Natural killer cell (primary cell): ENCODE data around the gene FLII. TPM values are rescaled to one million over a fixed set of nuclear protein-coding genes. Genes with fewer than 3 reads are reported as not detected.

Experiments
- ATAC-seq, 3 donors: fragments of 150-1000 bp in 2 of 3; fragments of 200-7000 bp in 1 of 3; cut with Tn5 transposase; 1 replicate in 1 of 3; 2 replicates in 2 of 3; pipeline ENCODE4 v1.10.0; 2021; ENCODE audit warnings: mild to moderate bottlenecking in 2 of 3, moderate library complexity in 2 of 3
- DNase-seq, 2 donors: peaks; one replicate each; pipeline versions ENCODE4 v3.0.0 to v3.0.0-alpha.2; 2013 to 2021; ENCODE audit warnings: mixed read lengths in 1 of 2
- H3K27ac ChIP-seq: one replicate; pipeline ENCODE4 v1.5.1; 2013; ENCODE audit warnings: mild to moderate bottlenecking, low read length
- H3K27me3 ChIP-seq: one replicate; pipeline ENCODE4 v1.6.1; 2013; ENCODE audit warnings: low read length; ENCODE audit not compliant: control insufficient read depth, insufficient read depth
- H3K36me3 ChIP-seq: one replicate; pipeline ENCODE4 v1.6.1; 2013; ENCODE audit warnings: low read length; ENCODE audit not compliant: control insufficient read depth, insufficient read depth
- H3K4me1 ChIP-seq: one replicate; pipeline ENCODE4 v1.6.1; 2013; ENCODE audit warnings: low read length; ENCODE audit not compliant: control insufficient read depth, insufficient read depth
- H3K4me3 ChIP-seq: one replicate; pipeline ENCODE4 v1.5.1; 2013; ENCODE audit warnings: low read length
- H3K9me3 ChIP-seq: one replicate; pipeline ENCODE4 v1.6.1; 2013; ENCODE audit warnings: low read length; ENCODE audit not compliant: control insufficient read depth, insufficient read depth
- H3K27ac Mint-ChIP-seq, 2 donors: one replicate each; pipeline ENCODE4 v1.8.0; 2022; ENCODE audit warnings: mild to moderate bottlenecking in 2 of 2, mixed read lengths in 2 of 2, moderate library complexity in 1 of 2
- H3K27me3 Mint-ChIP-seq, 2 donors: one replicate each; pipeline ENCODE4 v1.8.0; 2022; ENCODE audit warnings: low read depth in 2 of 2, mixed read lengths in 2 of 2
- H3K36me3 Mint-ChIP-seq: one replicate; pipeline ENCODE4 v1.8.0; 2022; ENCODE audit warnings: mixed read lengths
- H3K4me1 Mint-ChIP-seq, 2 donors: one replicate each; pipeline ENCODE4 v1.8.0; 2022; ENCODE audit warnings: mixed read lengths in 2 of 2
- H3K4me3 Mint-ChIP-seq: one replicate; pipeline ENCODE4 v1.8.0; 2022; ENCODE audit warnings: mild to moderate bottlenecking, moderate library complexity, mixed read lengths
- H3K9me3 Mint-ChIP-seq, 2 donors: one replicate each; pipeline ENCODE4 v1.8.0; 2022; ENCODE audit warnings: mixed read lengths in 2 of 2
- CTCF ChIP-seq: fragments of 200-600 bp; IDR thresholded peaks from one replicate; pipeline ENCODE4 v1.8.0; 2022; ENCODE audit warnings: antibody characterized with exemption
- WGBS: methylation state at CpG from one replicate; pipeline ENCODE4 v1.1.7; 2013; ENCODE audit warnings: missing lambda C conversion rate; ENCODE audit not compliant: insufficient coverage; 5-methylcytosine and 5-hydroxymethylcytosine counted together
- intact Hi-C: fragments of 100-400 bp; cut with micrococcal nuclease; formaldehyde crosslinking; loops from one replicate; pipeline ENCODE4 v1.14.2; 2022
- total RNA-seq, 4 donors: library from RNA; stranded (reverse); fragments of 120-200 nt in 1 of 4; gene quantifications; one replicate each; pipeline versions ENCODE4 v1.2.3 to v1.2.4, GENCODE V29; 2013 to 2022

Gene FLII
- total RNA-seq, 3 donors from 2014 or later (not counting 1 experiment from before 2014, with no cell fraction given), result 286 to 342 (median 327) TPM

- Mint-ChIP-seq H3K4me3 (no peak overlapping the region), H3K27me3 (no peaks in the 10 kb centered on the region), H3K27ac (no peak overlapping the region), H3K9me3 (no peaks in the 10 kb centered on the region), H3K4me1 (no peaks in the 10 kb centered on the region), H3K36me3 (no peaks in the 10 kb centered on the region)
- Histone ChIP-seq H3K4me1 (no peaks in the 10 kb centered on the region), H3K36me3 (peaks cover 73% of the 10 kb centered on the region), H3K4me3 (no peak overlapping the region), H3K9me3 (no peaks in the 10 kb centered on the region), H3K27ac (no peak overlapping the region), H3K27me3 (no peaks in the 10 kb centered on the region)
- no peak for TF ChIP-seq CTCF
- intact Hi-C loops, result no loop called here
- WGBS, result 94% methylated on average over 5 of the region's 5 CpGs
- DNase-seq (no peak), ATAC-seq (no peak)
These were observed 22.3 kb upstream of the FLII start for GRCh38 chr17:18280766-18281371.

- no peaks in the 10 kb centered on the region for H3K9me3 ChIP-seq
- H3K4me3 Mint-ChIP-seq, result no peak overlapping the region
- no peak for TF ChIP-seq CTCF
- H3K4me1 ChIP-seq, result no peaks in the 10 kb centered on the region
- peaks cover 69% of the 10 kb centered on the region for H3K36me3 ChIP-seq
- no peak for ATAC-seq
- H3K27ac ChIP-seq, result no peak overlapping the region
- no peaks in the 10 kb centered on the region for H3K36me3 Mint-ChIP-seq
- no peaks in the 10 kb centered on the region for H3K27me3 Mint-ChIP-seq
- intact Hi-C loops, result no loop called here
- no peak overlapping the region for H3K27ac Mint-ChIP-seq
- DNase-seq, result no peak
- no peak overlapping the region for H3K4me3 ChIP-seq
- H3K27me3 ChIP-seq, result no peaks in the 10 kb centered on the region
- WGBS, result 99% methylated on average over 4 of the region's 4 CpGs
- no peaks in the 10 kb centered on the region for H3K9me3 Mint-ChIP-seq
- H3K4me1 Mint-ChIP-seq, result no peaks in the 10 kb centered on the region
These were observed 21.7 kb upstream of the FLII start for GRCh38 chr17:18280249-18280648.

GRCh38 chr17:18278867-18279266 is 20.3 kb upstream of the FLII start:
- no peaks in the 10 kb centered on the region for H3K4me1 ChIP-seq
- 92% methylated on average over 3 of the region's 3 CpGs for WGBS
- Mint-ChIP-seq H3K27me3 (no peaks in the 10 kb centered on the region), H3K9me3 (no peaks in the 10 kb centered on the region), H3K4me1 (no peaks in the 10 kb centered on the region), H3K36me3 (no peaks in the 10 kb centered on the region), H3K4me3 (no peak overlapping the region), H3K27ac (no peak overlapping the region)
- no peaks in the 10 kb centered on the region for H3K27me3 ChIP-seq
- no peak overlapping the region for H3K27ac ChIP-seq
- peaks cover 66% of the 10 kb centered on the region for H3K36me3 ChIP-seq
- ATAC-seq (no peak), DNase-seq (no peak)
- no peak for TF ChIP-seq CTCF
- H3K9me3 ChIP-seq, result no peaks in the 10 kb centered on the region
- intact Hi-C loops, result no loop called here
- H3K4me3 ChIP-seq, result no peak overlapping the region

- intact Hi-C loops, result no loop called here
- no peak overlapping the region for H3K4me3 Mint-ChIP-seq
- Histone ChIP-seq H3K4me1 (no peaks in the 10 kb centered on the region), H3K27ac (no peak overlapping the region), H3K27me3 (no peaks in the 10 kb centered on the region), H3K4me3 (no peak overlapping the region), H3K9me3 (no peaks in the 10 kb centered on the region), H3K36me3 (peaks cover 54% of the 10 kb centered on the region)
- no peaks in the 10 kb centered on the region for H3K4me1 Mint-ChIP-seq
- H3K27me3 Mint-ChIP-seq, result no peaks in the 10 kb centered on the region
- no peak for ATAC-seq
- DNase-seq, result no peak
- H3K27ac Mint-ChIP-seq, result no peak overlapping the region
- no peak for TF ChIP-seq CTCF
- H3K36me3 Mint-ChIP-seq, result no peaks in the 10 kb centered on the region
- WGBS, result 100% methylated on average over 1 of the region's 1 CpG
- no peaks in the 10 kb centered on the region for H3K9me3 Mint-ChIP-seq
These were observed 18.5 kb upstream of the FLII start for GRCh38 chr17:18277076-18277475.
